Stomach (tissue), 9 donors: ENCODE measurements around the gene UBE2O. TPM values are rescaled to one million over a fixed set of nuclear protein-coding genes. Genes with fewer than 3 reads are reported as not detected.
A peak's percentile ranks its signal among the peaks of the same experiment; 100 is the strongest.

ENCODE experiments used
- DNase-seq, 2 donors: peaks; one replicate each; pipeline versions ENCODE4 v3.0.0 to v3.0.0-alpha.2; 2013 to 2019
- H3K27ac ChIP-seq, 5 donors: fragments of 200-600 bp in 4 of 5; sonication (generic) in 4 of 5; one replicate each; pipeline ENCODE4 v1.5.1; 2013 to 2019; ENCODE audit warnings: mild to moderate bottlenecking in 1 of 5, moderate library complexity in 1 of 5
- H3K27me3 ChIP-seq, 3 donors: fragments of 200-600 bp; sonication (generic); one replicate each; pipeline ENCODE4 v1.5.1; 2017 to 2019; ENCODE audit warnings: mixed run types in 1 of 3
- H3K36me3 ChIP-seq, 4 donors: fragments of 200-600 bp; sonication (generic); 1 replicate in 3 of 4; 2 replicates in 1 of 4; pipeline ENCODE4 v1.5.1; 2016 to 2019
- H3K4me1 ChIP-seq, 4 donors: fragments of 200-600 bp; sonication (generic); one replicate each; pipeline ENCODE4 v1.5.1; 2016 to 2019
- H3K4me3 ChIP-seq, 4 donors: fragments of 200-600 bp; sonication (generic) in 3 of 4; one replicate each; pipeline ENCODE4 v1.5.1; 2016 to 2019; ENCODE audit warnings: mild to moderate bottlenecking in 1 of 4
- H3K9me3 ChIP-seq, 4 donors: fragments of 200-600 bp; sonication (generic); one replicate each; pipeline ENCODE4 v1.5.1; 2016 to 2019
- EP300 ChIP-seq: sonication (generic); formaldehyde crosslinking; IDR thresholded peaks from one replicate; pipeline ENCODE4 v1.6.1; 2017; ENCODE audit warnings: antibody characterized with exemption
- POLR2A ChIP-seq, 4 donors: fragments of 450-650 bp; IDR thresholded peaks; one replicate each; pipeline ENCODE4 v1.6.1; 2016; ENCODE audit warnings: antibody characterized with exemption in 4 of 4, control low read depth in 2 of 4, mild to moderate bottlenecking in 1 of 4, moderate library complexity in 1 of 4
- POLR2AphosphoS5 ChIP-seq, 3 donors: sonication (generic); formaldehyde crosslinking; IDR thresholded peaks; one replicate each; pipeline ENCODE4 v1.6.1; 2016; ENCODE audit warnings: antibody characterized with exemption in 3 of 3
- WGBS, 5 donors: extraction: QIAGEN DNeasy Blood & Tissue Kit in 3 of 5; methylation state at CpG; one replicate each; pipeline versions ENCODE4 v1.1.5 to v1.1.7; 2013 to 2018; 5-methylcytosine and 5-hydroxymethylcytosine counted together
- intact Hi-C: fragments of 100-400 bp; cut with DNase I; formaldehyde crosslinking; loops from one replicate; pipeline ENCODE4 v1.15.1; 2023; ENCODE audit warnings: low total_unique reads
- polyA plus RNA-seq, 3 donors: library from polyadenylated mRNA; stranded (reverse); fragments of 200-250 nt; gene quantifications; one replicate each; pipeline ENCODE4 v1.2.3, GENCODE V29; 2013
- total RNA-seq, 5 donors: library from RNA; depleted of rRNA; stranded (reverse); fragments of >200 nt; gene quantifications; one replicate each; pipeline versions ENCODE4 v1.1.0 to v1.2.3, GENCODE V29; 2014 to 2016
- TF ChIP-seq, protein P1 (sequence below), 7 experiments: fragments of 450-650 bp in 4 of 7; fragments of 200-600 bp in 3 of 7; sonication (generic) in 3 of 7; IDR thresholded peaks; one replicate each; pipeline ENCODE4 v1.5.1; 2016 to 2019; ENCODE audit warnings: antibody characterized with exemption in 7 of 7, control low read depth in 2 of 7, mild to moderate bottlenecking in 1 of 7
- donor health status: healthy with polysubstance abuse.
- donor health status: Bipolar disorder and iron deficiency.
- donor health status: healthy.

The UBE2O gene
- total and polyA plus RNA-seq, 8 donors, result 4.6 to 32.7 (median 11.9) TPM

DNA sequence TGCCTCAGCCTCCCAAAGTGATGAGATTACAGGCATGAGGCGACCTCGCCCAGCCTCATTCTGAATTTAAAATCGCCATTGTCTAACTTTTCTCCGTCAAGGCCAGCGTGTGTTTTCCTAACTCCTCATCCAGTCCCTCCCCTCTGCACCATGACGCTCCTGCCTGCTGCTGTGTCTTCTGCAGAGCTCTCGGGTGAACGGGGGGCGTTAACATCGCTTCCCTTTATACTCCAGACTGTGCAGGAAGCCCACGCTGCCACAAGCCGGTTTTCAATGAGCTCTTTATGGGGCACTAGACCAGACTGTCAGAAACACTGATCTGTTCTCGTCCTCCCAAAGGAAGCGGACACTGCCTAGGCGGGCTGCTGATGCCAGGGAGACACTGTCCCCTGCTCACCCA, 27.7 kb upstream of the UBE2O start:
- DNase-seq, result peak in 1 of 2 donors; percentile 83
- WGBS, 5 donors, result 59 to 74% (median 71%) methylated on average over 15 of the region's 15 CpGs
- Histone ChIP-seq H3K4me3 (no peak overlapping the region), H3K9me3 (no peaks in the 10 kb centered on the region), H3K27me3 (no peaks in the 10 kb centered on the region), H3K27ac (peak overlapping the region in 3 of 5 donors; percentile 14 to 64 (median 42)), H3K36me3 (peaks cover 0 to 44% (median 35%) of the 10 kb centered on the region in 4 donors), H3K4me1 (peaks cover 0 to 15% (median 0%) of the 10 kb centered on the region in 4 donors)
- TF ChIP-seq POLR2A (IDR thresholded peaks at IDR 0.05) (no peak), EP300 (no peak), POLR2AphosphoS5 (IDR thresholded peaks at IDR 0.05) (no peak)
- TF ChIP-seq, protein P1, sequence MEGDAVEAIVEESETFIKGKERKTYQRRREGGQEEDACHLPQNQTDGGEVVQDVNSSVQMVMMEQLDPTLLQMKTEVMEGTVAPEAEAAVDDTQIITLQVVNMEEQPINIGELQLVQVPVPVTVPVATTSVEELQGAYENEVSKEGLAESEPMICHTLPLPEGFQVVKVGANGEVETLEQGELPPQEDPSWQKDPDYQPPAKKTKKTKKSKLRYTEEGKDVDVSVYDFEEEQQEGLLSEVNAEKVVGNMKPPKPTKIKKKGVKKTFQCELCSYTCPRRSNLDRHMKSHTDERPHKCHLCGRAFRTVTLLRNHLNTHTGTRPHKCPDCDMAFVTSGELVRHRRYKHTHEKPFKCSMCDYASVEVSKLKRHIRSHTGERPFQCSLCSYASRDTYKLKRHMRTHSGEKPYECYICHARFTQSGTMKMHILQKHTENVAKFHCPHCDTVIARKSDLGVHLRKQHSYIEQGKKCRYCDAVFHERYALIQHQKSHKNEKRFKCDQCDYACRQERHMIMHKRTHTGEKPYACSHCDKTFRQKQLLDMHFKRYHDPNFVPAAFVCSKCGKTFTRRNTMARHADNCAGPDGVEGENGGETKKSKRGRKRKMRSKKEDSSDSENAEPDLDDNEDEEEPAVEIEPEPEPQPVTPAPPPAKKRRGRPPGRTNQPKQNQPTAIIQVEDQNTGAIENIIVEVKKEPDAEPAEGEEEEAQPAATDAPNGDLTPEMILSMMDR (IDR thresholded peaks at IDR 0.05), result no peak
- intact Hi-C loops, result no loop called here

DNA sequence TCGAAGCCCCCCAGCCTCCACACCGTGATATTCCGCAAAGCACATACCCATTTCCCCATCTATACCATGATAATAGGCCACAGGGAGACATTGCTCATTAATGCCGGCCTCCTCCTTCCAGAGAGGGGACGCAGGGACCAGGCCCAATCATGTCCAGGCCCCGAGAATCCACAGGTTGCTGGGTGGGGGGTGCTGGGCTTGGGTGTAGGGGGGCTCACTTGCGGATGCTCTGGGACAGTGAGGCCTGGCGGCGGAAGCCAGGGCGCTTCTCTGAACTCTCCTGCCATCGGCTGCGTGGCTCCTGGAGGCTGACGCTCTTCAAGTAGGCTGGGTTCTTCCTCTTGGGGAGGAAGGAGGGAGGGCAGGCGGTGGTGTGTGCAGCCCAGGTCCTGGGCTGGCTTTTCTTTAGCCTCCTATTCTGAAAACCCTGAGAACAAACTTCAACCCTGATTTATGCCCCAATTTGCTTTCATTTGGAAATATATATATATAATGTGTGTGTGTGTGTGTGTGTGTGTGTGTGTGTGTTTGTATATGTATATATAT, 26.6 kb upstream of the UBE2O start:
- intact Hi-C loops, result no loop called here
- TF ChIP-seq, protein P1 (IDR thresholded peaks at IDR 0.05), result no peak
- no peak for TF ChIP-seq POLR2AphosphoS5 (IDR thresholded peaks at IDR 0.05)
- no peak for TF ChIP-seq EP300
- TF ChIP-seq POLR2A (IDR thresholded peaks at IDR 0.05), result no peak
- H3K27ac ChIP-seq, result no peak overlapping the region
- DNase-seq, result no peak
- WGBS, 5 donors, result 88 to 92% (median 91%) methylated on average over 11 to 14 of the region's 14 CpGs
- no peaks in the 10 kb centered on the region for H3K9me3 ChIP-seq
- H3K27me3 ChIP-seq, result no peaks in the 10 kb centered on the region
- H3K4me1 ChIP-seq, result peaks cover 0 to 8% (median 0%) of the 10 kb centered on the region in 4 donors
- H3K36me3 ChIP-seq, result peaks cover 0 to 50% (median 41%) of the 10 kb centered on the region in 4 donors
- H3K4me3 ChIP-seq, result no peak overlapping the region

DNA sequence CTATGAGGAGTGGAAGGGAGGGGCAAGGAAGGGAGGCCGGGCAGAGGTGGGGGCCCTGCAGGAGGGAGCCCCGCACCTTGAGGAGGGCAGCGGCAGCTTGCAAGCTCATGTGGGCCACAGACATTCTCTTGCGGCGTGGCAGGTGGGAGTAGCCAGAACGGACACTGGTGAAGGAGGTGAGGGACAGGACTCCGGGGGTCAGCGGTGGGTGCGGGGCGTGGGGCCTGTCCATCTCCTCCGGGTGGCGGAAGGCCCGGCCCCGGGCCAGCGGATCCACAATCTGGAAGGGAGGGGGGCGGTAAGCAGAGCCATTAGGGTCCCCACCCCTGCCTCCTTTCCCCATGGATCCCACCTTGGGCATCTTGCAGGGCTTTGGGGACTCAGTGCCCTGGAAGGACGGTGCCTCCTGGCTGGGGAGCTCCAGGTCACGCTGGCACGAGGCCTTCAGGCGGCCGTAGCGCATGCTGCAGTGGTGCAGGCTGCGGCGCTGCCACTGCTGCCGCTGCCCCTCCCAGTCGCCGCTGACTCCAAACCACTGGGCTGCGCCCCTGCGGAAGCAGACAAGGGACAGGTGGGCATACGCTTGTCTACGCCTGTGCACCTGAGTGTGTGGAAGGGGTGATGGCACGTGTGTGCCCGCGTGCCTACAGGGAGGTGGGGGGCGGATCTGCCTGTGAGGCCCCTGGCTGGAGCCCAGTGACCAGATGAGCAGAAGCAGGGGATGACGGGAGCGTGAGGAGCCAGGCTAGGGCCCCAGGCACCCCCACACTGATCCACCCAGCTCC, 26.0 kb upstream of the UBE2O start:
- 90 to 93% (median 92%) methylated on average over 32 to 37 of the region's 37 CpGs for WGBS, 5 donors
- no peak overlapping the region for H3K4me3 ChIP-seq

DNA sequence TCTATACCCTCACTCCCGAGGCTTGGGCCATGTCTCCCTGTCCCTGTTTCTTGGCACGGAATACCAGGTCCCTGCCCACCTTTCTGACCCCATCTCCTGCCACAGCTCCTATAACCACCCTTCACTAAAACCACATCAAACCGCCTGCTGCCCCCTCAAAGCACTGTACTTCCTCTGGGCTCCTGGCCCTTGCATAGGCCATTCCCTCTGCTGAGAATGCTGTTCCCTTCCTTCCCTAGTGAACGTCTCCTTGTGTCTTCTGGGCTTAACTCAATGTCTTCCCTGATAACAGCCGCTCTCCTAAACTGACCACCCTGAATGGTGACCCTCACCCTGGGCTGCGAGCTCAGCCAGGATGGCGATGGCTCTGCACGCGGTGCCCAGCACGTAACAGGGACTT, 25.1 kb upstream of the UBE2O start:
- Histone ChIP-seq H3K27me3 (no peaks in the 10 kb centered on the region), H3K4me3 (no peak overlapping the region)

More for the DNA sequence above, 26.0 kb upstream of the UBE2O start:
- Histone ChIP-seq H3K9me3 (no peaks in the 10 kb centered on the region), H3K4me1 (peaks cover 0 to 3% (median 0%) of the 10 kb centered on the region in 4 donors), H3K27me3 (no peaks in the 10 kb centered on the region), H3K36me3 (peaks cover under 1 to 56% (median 47%) of the 10 kb centered on the region in 4 donors), H3K27ac (no peak overlapping the region)
- DNase-seq, result no peak
- intact Hi-C loops, result no loop called here
- no peak for TF ChIP-seq POLR2AphosphoS5 (IDR thresholded peaks at IDR 0.05)
- TF ChIP-seq, protein P1 (IDR thresholded peaks at IDR 0.05), result no peak
- TF ChIP-seq EP300, result no peak
- TF ChIP-seq POLR2A (IDR thresholded peaks at IDR 0.05), result no peak

More for the DNA sequence above, 25.1 kb upstream of the UBE2O start:
- TF ChIP-seq POLR2A (IDR thresholded peaks at IDR 0.05) (no peak), POLR2AphosphoS5 (IDR thresholded peaks at IDR 0.05) (no peak)
- intact Hi-C loops, result no loop called here
- Histone ChIP-seq H3K9me3 (no peaks in the 10 kb centered on the region), H3K27ac (no peak overlapping the region), H3K4me1 (no peaks in the 10 kb centered on the region), H3K36me3 (peaks cover 5 to 64% (median 55%) of the 10 kb centered on the region in 4 donors)
- no peak for DNase-seq
- 88 to 98% (median 93%) methylated on average over 10 of the region's 10 CpGs for WGBS, 5 donors
